Smooth muscle cell of the coronary artery (primary cell): Measurements from ENCODE around the gene CCDC110. TPM values are rescaled to one million over a fixed set of nuclear protein-coding genes. Genes with fewer than 3 reads are reported as not detected.

Experiments used
- total RNA-seq: library from RNA; depleted of rRNA; stranded (reverse); fragments of >200 nt; gene quantifications from 2 replicates; pipeline ENCODE4 v1.2.3, GENCODE V29; 2014; ENCODE audit warnings: low replicate concordance

The CCDC110 gene
- total RNA-seq: 0.59 and 1.7 TPM in 2 replicates

GRCh38 chr4:185471235-185472102, at the start of gene CCDC110:
TSS of gene CCDC110 (minus strand) at chr4:185471733. CDS start at chr4:185471683, 50 bp downstream.

GRCh38 chr4:185425647-185426352, 45.7 kb downstream of the CCDC110 start, which contains the start of gene UFSP2:
TSS of gene UFSP2 (minus strand) at chr4:185425964. CDS start at chr4:185425868, 96 bp downstream.

GRCh38 chr4:185396724-185397385, 74.7 kb downstream of the CCDC110 start, which contains the start of gene ANKRD37:
TSS of gene ANKRD37 (plus strand) at chr4:185396841. CDS start at chr4:185396924, 83 bp downstream.

GRCh38 chr4:185395238-185395955, 76.1 kb downstream of the CCDC110 start, which contains the start of gene LRP2BP:
TSS of gene LRP2BP (minus strand) at chr4:185395924. CDS start at chr4:185378186, 17,738 bp downstream.

Other genes starting within 250 kb of the CCDC110 start
- 0.35 and 0.38 TPM in 2 replicates for gene LRP2BP, start 75.8 kb downstream of the CCDC110 start, total RNA-seq
- 8.1 and 10.1 TPM in 2 replicates for gene ANKRD37, start 74.9 kb downstream of the CCDC110 start, total RNA-seq
- 42.8 and 43.9 TPM in 2 replicates for gene UFSP2, start 45.8 kb downstream of the CCDC110 start, total RNA-seq
- gene PDLIM3, start 63.8 kb upstream of the CCDC110 start, total RNA-seq: 10.3 and 307 TPM in 2 replicates